ENCODE data around the gene PERCC1. TPM values are rescaled to one million over a fixed set of nuclear protein-coding genes. Genes with fewer than 3 reads are reported as not detected.
A peak's percentile ranks its signal among the peaks of the same experiment; 100 is the strongest.

Gene PERCC1
- total and polyA plus RNA-seq, 9 of the 15 experiments (the other 6 are each of a cell fraction or from before 2014, with no cell fraction given): not detected

DNA sequence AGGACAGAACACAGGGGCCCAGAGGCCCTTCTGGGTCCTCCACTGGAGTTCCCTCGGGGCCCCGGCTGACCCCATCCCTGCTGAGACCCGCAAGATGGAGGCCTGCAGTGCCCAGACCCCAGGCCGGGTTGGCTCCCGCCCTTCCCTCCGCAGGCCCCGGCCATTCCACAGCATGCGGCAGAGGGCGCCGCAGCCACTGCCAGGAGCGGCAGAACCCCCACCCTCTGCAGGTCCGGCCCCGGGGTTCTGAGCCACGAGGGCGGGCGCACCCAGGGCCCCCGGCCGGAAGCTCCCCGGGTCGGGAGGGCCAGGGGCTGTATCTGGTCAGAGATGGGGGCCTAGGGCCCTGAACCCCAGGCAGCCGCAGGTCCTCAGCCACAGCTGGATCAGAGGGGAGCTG lies 2.4 kb upstream of the PERCC1 start (continued):
- TF ChIP-seq ZNF197 (CRISPR knock-in tag; IDR thresholded peaks at IDR 0.05; ENCODE audit: low read depth) (no peak), HNRNPL (IDR thresholded peaks at IDR 0.05; ENCODE audit: low read depth, low read length) (no peak)

DNA sequence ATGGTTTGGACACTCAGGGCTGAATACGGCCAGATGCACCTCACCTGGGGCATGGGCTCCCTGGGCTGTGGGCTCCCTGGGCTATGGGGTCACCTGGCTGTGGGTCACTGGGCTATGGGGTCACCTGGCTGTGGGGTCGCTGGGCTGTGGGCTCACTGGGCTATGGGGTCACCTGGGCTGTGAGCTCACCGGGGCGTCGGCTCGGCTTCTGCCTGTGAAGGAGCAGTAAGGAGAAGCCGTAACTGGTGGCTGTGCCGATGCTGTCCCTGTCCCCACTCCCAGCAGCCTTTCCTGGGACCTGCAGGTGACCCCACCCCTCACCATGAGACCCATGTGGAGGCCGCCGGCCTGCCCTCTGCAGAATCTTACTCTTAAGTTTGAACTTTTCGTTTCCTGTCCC lies 1.9 kb upstream of the PERCC1 start:
- no peaks in the 10 kb centered on the region for H3K9me1 ChIP-seq (ENCODE audit: control insufficient read depth, insufficient read depth, low read length)
- H3K27ac ChIP-seq (ENCODE audit: extremely low read depth, low read depth, low read length): no peak overlapping the region
- peaks cover 0 to 15% of the 10 kb centered on the region in 2 experiments; a peak in 2 of 5 replicates for H3K27me3 ChIP-seq (ENCODE audit: control insufficient read depth in 2 of 2, insufficient read depth in 2 of 2, low read length in 2 of 2)
- H3K9me3 ChIP-seq (replicated peaks; ENCODE audit: control insufficient read depth, insufficient read depth, low read depth, low read length): no peaks in the 10 kb centered on the region
- no peaks in the 10 kb centered on the region for H3K79me2 ChIP-seq (ENCODE audit: control insufficient read depth, insufficient read depth, low read length)
- H3K4me1 ChIP-seq (replicated peaks in 1 of 2; ENCODE audit: control insufficient read depth in 2 of 2, insufficient read depth in 2 of 2, low read length in 2 of 2): peaks cover 0 to 85% of the 10 kb centered on the region in 2 experiments; a peak in 2 of 5 replicates
- in situ Hi-C loops (cut with MboI) (no loop called here), intact Hi-C loops (cut with micrococcal nuclease) (no loop called here)
- POLR2A ChIA-PET: interaction anchor here (1.5 kb wide), 1 partner anchor 8 kb away, joined by 6 read pairs; the partner anchor contains the start of gene UQCC4
- no peak for TF ChIP-seq L3MBTL2 (IDR thresholded peaks at IDR 0.05)
- TF ChIP-seq JUND (IDR thresholded peaks at IDR 0.05; ENCODE audit: borderline replicate concordance, low read depth, low read length): no peak
- TF ChIP-seq JUND (tag; IDR thresholded peaks at IDR 0.05; ENCODE audit: borderline replicate concordance, low read depth, low read length): no peak
- TF ChIP-seq NRF1 (conservative IDR thresholded peaks at IDR 0.05 in 1 of 2, IDR thresholded peaks at IDR 0.05 in 1 of 2): no peak
- TF ChIP-seq ZNF263 (CRISPR knock-in tag; IDR thresholded peaks at IDR 0.05; ENCODE audit: borderline replicate concordance): no peak
- no peak for TF ChIP-seq GATA2 (CRISPR knock-in tag; IDR thresholded peaks at IDR 0.05)
- TF ChIP-seq CHD1 (IDR thresholded peaks at IDR 0.05; ENCODE audit: low read length): no peak
- TF ChIP-seq THAP7 (CRISPR knock-in tag; IDR thresholded peaks at IDR 0.05): no peak
- no peak for TF ChIP-seq ZNF79 (CRISPR knock-in tag; IDR thresholded peaks at IDR 0.05; ENCODE audit: low read depth)
- TF ChIP-seq, protein P1, sequence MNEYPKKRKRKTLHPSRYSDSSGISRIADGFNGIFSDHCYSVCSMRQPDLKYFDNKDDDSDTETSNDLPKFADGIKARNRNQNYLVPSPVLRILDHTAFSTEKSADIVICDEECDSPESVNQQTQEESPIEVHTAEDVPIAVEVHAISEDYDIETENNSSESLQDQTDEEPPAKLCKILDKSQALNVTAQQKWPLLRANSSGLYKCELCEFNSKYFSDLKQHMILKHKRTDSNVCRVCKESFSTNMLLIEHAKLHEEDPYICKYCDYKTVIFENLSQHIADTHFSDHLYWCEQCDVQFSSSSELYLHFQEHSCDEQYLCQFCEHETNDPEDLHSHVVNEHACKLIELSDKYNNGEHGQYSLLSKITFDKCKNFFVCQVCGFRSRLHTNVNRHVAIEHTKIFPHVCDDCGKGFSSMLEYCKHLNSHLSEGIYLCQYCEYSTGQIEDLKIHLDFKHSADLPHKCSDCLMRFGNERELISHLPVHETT (CRISPR knock-in tag; conservative IDR thresholded peaks at IDR 0.05 in 1 of 2, IDR thresholded peaks at IDR 0.05 in 1 of 2): no peak
- TF ChIP-seq MAZ (CRISPR knock-in tag; conservative IDR thresholded peaks at IDR 0.05 in 1 of 2, IDR thresholded peaks at IDR 0.05 in 1 of 2): no peak
- no peak for TF ChIP-seq KAT8 (IDR thresholded peaks at IDR 0.05; ENCODE audit: low read depth)
- TF ChIP-seq SIRT6 (IDR thresholded peaks at IDR 0.05; ENCODE audit: low read depth, low read length): no peak
- TF ChIP-seq ELF1 (tag; IDR thresholded peaks at IDR 0.05): no peak
- ATAC-seq (no peak), DNase-seq (ENCODE audit: extremely low read depth in 1 of 4, low spot score in 3 of 4) (no peak), FAIRE-seq (no peak)
- H3K4me3 ChIP-seq: no peak overlapping the region
- CTCF ChIA-PET (ENCODE audit: low intra/inter-chr PET ratio): interaction anchor here (0.5 kb wide), 1 partner anchor 42 kb away, joined by 3 read pairs; no protein-coding TSS in a partner anchor
- no peaks in the 10 kb centered on the region for H3K36me3 ChIP-seq (ENCODE audit: control insufficient read depth, insufficient read depth, low read length)
- H4K20me1 ChIP-seq (replicated peaks; ENCODE audit: control insufficient read depth, insufficient read depth, low read length): no peaks in the 10 kb centered on the region
- BruUV-seq (replicated peaks): no TSS peak
- WGBS (ENCODE audit: insufficient coverage, low coverage, missing lambda C conversion rate): 61% methylated on average over 11 of the region's 11 CpGs
- H3K9ac ChIP-seq (ENCODE audit: insufficient read depth in 1 of 2, low read depth in 2 of 2, low read length in 2 of 2): peak overlapping the region in 1 of 2 experiments; percentile 48; a peak in 2 of 4 replicates
- peak overlapping the region; percentile 78; the same call in 1 of the 2 replicates for H2AFZ ChIP-seq (ENCODE audit: low read depth, low read length)
- H3K4me2 ChIP-seq (ENCODE audit: insufficient read depth, low read length): no peak overlapping the region

Data from K562 (cell line).